Fibroblast of lung (primary cell): ENCODE data around the gene TACC2. TPM values are rescaled to one million over a fixed set of nuclear protein-coding genes. Genes with fewer than 3 reads are reported as not detected.

ENCODE experiments used
- DNase-seq, 2 donors: peaks; one replicate each; pipeline versions ENCODE4 v3.0.0 to v3.0.0-alpha.2; 2010; ENCODE audit warnings: low read depth in 2 of 2
- H2AFZ ChIP-seq: 2 replicates; pipeline ENCODE4 v1.5.1; 2012; ENCODE audit warnings: low read length, control low read depth, inconsistent platforms
- H3K27ac ChIP-seq: 2 replicates; pipeline ENCODE4 v1.5.1; 2011; ENCODE audit warnings: low read length, control low read depth; ENCODE audit not compliant: insufficient read depth
- H3K27me3 ChIP-seq: 2 replicates; pipeline ENCODE4 v1.5.1; 2011; ENCODE audit warnings: mild to moderate bottlenecking, low read length; ENCODE audit not compliant: control insufficient read depth, insufficient read depth
- H3K36me3 ChIP-seq: 2 replicates; pipeline ENCODE4 v1.5.1; 2011; ENCODE audit warnings: low read length; ENCODE audit not compliant: control insufficient read depth, insufficient read depth
- H3K4me1 ChIP-seq: 2 replicates; pipeline ENCODE4 v1.5.1; 2011; ENCODE audit warnings: low read length; ENCODE audit not compliant: control insufficient read depth, insufficient read depth; ENCODE audit errors: extremely low read depth
- H3K4me2 ChIP-seq: 2 replicates; pipeline ENCODE4 v1.5.1; 2011; ENCODE audit warnings: low read length, control low read depth; ENCODE audit not compliant: insufficient read depth; ENCODE audit errors: extremely low read depth
- H3K4me3 ChIP-seq, 4 experiments: fragments of 200-600 bp in 1 of 4; sonication (generic) in 1 of 4; replicated peaks in 1 of 4; 2 replicates each; pipeline ENCODE4 v1.5.1; 2011 to 2016; ENCODE audit warnings: low read length in 4 of 4, low read depth in 3 of 4, mild to moderate bottlenecking in 3 of 4, control low read depth in 2 of 4, inconsistent platforms in 1 of 4, mixed read lengths in 1 of 4; ENCODE audit not compliant: insufficient read depth in 1 of 4; ENCODE audit errors: control extremely low read depth in 1 of 4
- H3K79me2 ChIP-seq: 2 replicates; pipeline ENCODE4 v1.5.1; 2012; ENCODE audit warnings: mild to moderate bottlenecking, low read length, inconsistent platforms; ENCODE audit not compliant: control insufficient read depth, insufficient read depth
- H3K9ac ChIP-seq: 2 replicates; pipeline ENCODE4 v1.5.1; 2011; ENCODE audit warnings: mild to moderate bottlenecking, low read length, control low read depth; ENCODE audit not compliant: insufficient read depth
- H3K9me3 ChIP-seq: 2 replicates; pipeline ENCODE4 v1.5.1; 2012; ENCODE audit warnings: low read depth, low read length; ENCODE audit not compliant: control insufficient read depth, insufficient read depth
- H4K20me1 ChIP-seq: 2 replicates; pipeline ENCODE4 v1.5.1; 2011; ENCODE audit warnings: low read length; ENCODE audit not compliant: control insufficient read depth, insufficient read depth; ENCODE audit errors: extremely low read depth
- CTCF ChIP-seq, 2 donors: IDR thresholded peaks in 1 of 2; conservative IDR thresholded peaks in 1 of 2; 1 replicate in 1 of 2; 2 replicates in 1 of 2; pipeline ENCODE4 v1.5.1; 2011 to 2012; ENCODE audit warnings: low read length in 2 of 2, control low read depth in 1 of 2, inconsistent platforms in 1 of 2, low read depth in 1 of 2, mild to moderate bottlenecking in 1 of 2
- EZH2 ChIP-seq: IDR thresholded peaks from 2 replicates; pipeline ENCODE4 v1.5.1; 2012; ENCODE audit warnings: low read length, control low read depth, mild to moderate bottlenecking; ENCODE audit errors: missing control alignments
- polyA plus RNA-seq, 2 donors: library from polyadenylated mRNA; depleted of rRNA in 1 of 2; stranded (reverse) in 1 of 2; unstranded in 1 of 2; fragments of >200 nt; gene quantifications; 2 replicates each; pipeline ENCODE4 v1.2.1, GENCODE V29; 2011 to 2012; ENCODE audit warnings: missing spikeins in 1 of 2
- total RNA-seq: library from RNA; depleted of rRNA; stranded (reverse); fragments of >200 nt; gene quantifications from 2 replicates; pipeline ENCODE4 v1.2.1, GENCODE V29; 2014

Gene TACC2
- total and polyA plus RNA-seq, 2 donors (not counting 1 experiment from before 2014, with no cell fraction given): 7.6 to 13.0 TPM

- TF ChIP-seq CTCF (conservative IDR thresholded peaks at IDR 0.05 in 1 of 2, IDR thresholded peaks at IDR 0.05 in 1 of 2; ENCODE audit: low read depth in 1 of 2, low read length in 2 of 2) (no peak), EZH2 (no peak)
- H3K79me2 ChIP-seq: no peaks in the 10 kb centered on the region
- no peak overlapping the region for H3K9ac ChIP-seq
- H3K4me3 ChIP-seq: no peak overlapping the region
- H2AFZ ChIP-seq: no peak overlapping the region
- H3K36me3 ChIP-seq: peaks cover 4% of the 10 kb centered on the region
- H4K20me1 ChIP-seq: no peaks in the 10 kb centered on the region
- no peaks in the 10 kb centered on the region for H3K9me3 ChIP-seq
- H3K27me3 ChIP-seq: no peaks in the 10 kb centered on the region
- no peaks in the 10 kb centered on the region for H3K4me1 ChIP-seq
- DNase-seq: no peak
- H3K27ac ChIP-seq: no peak overlapping the region
- no peak overlapping the region for H3K4me2 ChIP-seq
These were observed 224.8 kb downstream of the TACC2 start for GRCh38 chr10:122213766-122214165.

- no peaks in the 10 kb centered on the region for H3K9me3 ChIP-seq
- no peaks in the 10 kb centered on the region for H3K27me3 ChIP-seq
- no peak overlapping the region for H3K27ac ChIP-seq
- H4K20me1 ChIP-seq: no peaks in the 10 kb centered on the region
- TF ChIP-seq CTCF (conservative IDR thresholded peaks at IDR 0.05 in 1 of 2, IDR thresholded peaks at IDR 0.05 in 1 of 2; ENCODE audit: low read depth in 1 of 2, low read length in 2 of 2) (no peak), EZH2 (no peak)
- H3K4me2 ChIP-seq: no peak overlapping the region
- H2AFZ ChIP-seq: no peak overlapping the region
- peaks cover 4% of the 10 kb centered on the region for H3K36me3 ChIP-seq
- no peak for DNase-seq
- no peaks in the 10 kb centered on the region for H3K4me1 ChIP-seq
- H3K79me2 ChIP-seq: no peaks in the 10 kb centered on the region
- no peak overlapping the region for H3K4me3 ChIP-seq
- no peak overlapping the region for H3K9ac ChIP-seq
These were observed 227.1 kb downstream of the TACC2 start for GRCh38 chr10:122216047-122216446.

GRCh38 chr10:122219340-122219739 is 230.4 kb downstream of the TACC2 start:
- H3K9ac ChIP-seq: no peak overlapping the region
- H3K36me3 ChIP-seq: peaks cover 4% of the 10 kb centered on the region
- no peak overlapping the region for H3K4me2 ChIP-seq
- H3K79me2 ChIP-seq: no peaks in the 10 kb centered on the region
- DNase-seq: no peak
- H3K27me3 ChIP-seq: no peaks in the 10 kb centered on the region
- H2AFZ ChIP-seq: no peak overlapping the region
- no peak for TF ChIP-seq CTCF (conservative IDR thresholded peaks at IDR 0.05 in 1 of 2, IDR thresholded peaks at IDR 0.05 in 1 of 2; ENCODE audit: low read depth in 1 of 2, low read length in 2 of 2)
- no peak for TF ChIP-seq EZH2
- no peak overlapping the region for H3K4me3 ChIP-seq
- no peak overlapping the region for H3K27ac ChIP-seq
- H3K4me1 ChIP-seq: no peaks in the 10 kb centered on the region
- no peaks in the 10 kb centered on the region for H3K9me3 ChIP-seq
- H4K20me1 ChIP-seq: no peaks in the 10 kb centered on the region
